Neural crest cell (in vitro differentiated cells): Measurements from ENCODE around the gene PCDHB5. TPM values are rescaled to one million over a fixed set of nuclear protein-coding genes. Genes with fewer than 3 reads are reported as not detected.
"Not testable (repeated sequence)": the region's sequence is repeated elsewhere in the genome, so short reads cannot be mapped to it uniquely, and the experiment has no call there.

Source experiments
- DNase-seq: peaks from one replicate; pipeline ENCODE4 v3.0.0; 2021; ENCODE audit warnings: low read depth, mixed read lengths, low spot score
- H3K27ac Mint-ChIP-seq: one replicate; pipeline ENCODE4 v1.8.0; 2021; ENCODE audit warnings: mild to moderate bottlenecking, mixed read lengths; ENCODE audit not compliant: unreplicated experiment
- H3K27me3 Mint-ChIP-seq: 2 replicates; pipeline ENCODE4 v1.8.0; 2021; ENCODE audit warnings: low read depth, mild to moderate bottlenecking, mixed read lengths
- H3K36me3 Mint-ChIP-seq: 2 replicates; pipeline ENCODE4 v1.8.0; 2021; ENCODE audit warnings: low read depth, mild to moderate bottlenecking, mixed read lengths
- H3K4me1 Mint-ChIP-seq: 2 replicates; pipeline ENCODE4 v1.8.0; 2021; ENCODE audit warnings: mixed read lengths
- H3K4me3 Mint-ChIP-seq: one replicate; pipeline ENCODE4 v1.8.0; 2021; ENCODE audit warnings: mild to moderate bottlenecking, mixed read lengths
- H3K9me3 Mint-ChIP-seq: 2 replicates; pipeline ENCODE4 v1.8.0; 2021; ENCODE audit warnings: mixed read lengths
- total RNA-seq: library from RNA; stranded (reverse); gene quantifications from 2 replicates; pipeline ENCODE4 v1.2.1, GENCODE V29; 2021
- TF ChIP-seq, protein P1 (sequence below): fragments of 200-600 bp; sonication (generic); conservative IDR thresholded peaks from 2 replicates; pipeline ENCODE4 v1.5.0; 2021; ENCODE audit warnings: antibody characterized with exemption, mild to moderate bottlenecking

Gene PCDHB5
- total RNA-seq, 1 donor from 2014 or later = 3.3 TPM

DNA sequence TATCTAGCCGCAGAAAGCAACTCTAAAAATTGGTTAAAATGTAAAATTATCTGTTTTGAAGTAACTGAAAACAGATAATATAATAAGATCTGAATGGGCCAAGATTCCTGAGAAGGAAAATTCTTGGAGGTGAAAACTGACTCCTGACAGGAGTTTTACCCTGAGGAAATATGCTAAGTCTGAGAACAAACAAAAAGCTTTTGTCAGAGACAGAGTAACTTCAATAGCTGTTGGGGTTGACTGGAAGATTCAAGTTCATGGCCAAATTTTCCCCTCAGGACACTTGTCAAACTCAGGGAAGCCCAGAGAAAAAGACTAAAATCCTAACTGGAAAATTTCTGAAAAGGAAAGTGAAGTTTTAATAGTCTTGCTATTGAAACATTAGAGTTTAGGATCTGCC, 7.7 kb upstream of the PCDHB5 start:
- Mint-ChIP-seq H3K4me3 (no peak overlapping the region), H3K27ac (no peak overlapping the region), H3K4me1 (peaks cover 5% of the 10 kb centered on the region), H3K9me3 (peaks cover 17% of the 10 kb centered on the region), H3K27me3 (no peaks in the 10 kb centered on the region), H3K36me3 (peaks cover 37% of the 10 kb centered on the region)
- no peak for DNase-seq
- TF ChIP-seq, protein P1, sequence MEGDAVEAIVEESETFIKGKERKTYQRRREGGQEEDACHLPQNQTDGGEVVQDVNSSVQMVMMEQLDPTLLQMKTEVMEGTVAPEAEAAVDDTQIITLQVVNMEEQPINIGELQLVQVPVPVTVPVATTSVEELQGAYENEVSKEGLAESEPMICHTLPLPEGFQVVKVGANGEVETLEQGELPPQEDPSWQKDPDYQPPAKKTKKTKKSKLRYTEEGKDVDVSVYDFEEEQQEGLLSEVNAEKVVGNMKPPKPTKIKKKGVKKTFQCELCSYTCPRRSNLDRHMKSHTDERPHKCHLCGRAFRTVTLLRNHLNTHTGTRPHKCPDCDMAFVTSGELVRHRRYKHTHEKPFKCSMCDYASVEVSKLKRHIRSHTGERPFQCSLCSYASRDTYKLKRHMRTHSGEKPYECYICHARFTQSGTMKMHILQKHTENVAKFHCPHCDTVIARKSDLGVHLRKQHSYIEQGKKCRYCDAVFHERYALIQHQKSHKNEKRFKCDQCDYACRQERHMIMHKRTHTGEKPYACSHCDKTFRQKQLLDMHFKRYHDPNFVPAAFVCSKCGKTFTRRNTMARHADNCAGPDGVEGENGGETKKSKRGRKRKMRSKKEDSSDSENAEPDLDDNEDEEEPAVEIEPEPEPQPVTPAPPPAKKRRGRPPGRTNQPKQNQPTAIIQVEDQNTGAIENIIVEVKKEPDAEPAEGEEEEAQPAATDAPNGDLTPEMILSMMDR = no peak

DNA sequence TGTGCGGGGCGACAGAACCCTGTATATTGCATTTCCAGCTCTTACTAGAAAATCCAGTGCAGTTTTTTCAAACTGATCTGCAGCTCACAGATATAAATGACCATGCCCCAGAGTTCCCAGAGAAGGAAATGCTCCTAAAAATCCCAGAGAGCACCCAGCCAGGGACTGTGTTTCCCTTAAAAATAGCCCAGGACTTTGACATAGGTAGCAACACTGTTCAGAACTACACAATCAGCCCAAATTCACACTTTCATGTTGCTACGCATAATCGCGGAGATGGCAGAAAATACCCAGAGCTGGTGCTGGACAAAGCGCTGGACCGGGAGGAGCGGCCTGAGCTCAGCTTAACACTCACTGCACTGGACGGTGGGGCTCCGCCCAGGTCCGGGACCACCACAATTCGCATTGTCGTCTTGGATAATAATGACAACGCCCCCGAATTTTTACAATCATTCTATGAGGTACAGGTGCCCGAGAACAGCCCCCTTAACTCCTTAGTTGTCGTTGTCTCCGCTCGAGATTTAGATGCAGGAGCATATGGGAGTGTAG, 786 bp downstream of the PCDHB5 start:
- no peak for DNase-seq
- peaks cover 52% of the 10 kb centered on the region for H3K36me3 Mint-ChIP-seq
- peak overlapping the region; percentile 84 for H3K4me3 Mint-ChIP-seq
- peaks cover 29% of the 10 kb centered on the region for H3K9me3 Mint-ChIP-seq
- TF ChIP-seq, protein P1 = no peak
- H3K27me3 Mint-ChIP-seq = no peaks in the 10 kb centered on the region
- no peak overlapping the region for H3K27ac Mint-ChIP-seq
- no peaks in the 10 kb centered on the region for H3K4me1 Mint-ChIP-seq

DNA sequence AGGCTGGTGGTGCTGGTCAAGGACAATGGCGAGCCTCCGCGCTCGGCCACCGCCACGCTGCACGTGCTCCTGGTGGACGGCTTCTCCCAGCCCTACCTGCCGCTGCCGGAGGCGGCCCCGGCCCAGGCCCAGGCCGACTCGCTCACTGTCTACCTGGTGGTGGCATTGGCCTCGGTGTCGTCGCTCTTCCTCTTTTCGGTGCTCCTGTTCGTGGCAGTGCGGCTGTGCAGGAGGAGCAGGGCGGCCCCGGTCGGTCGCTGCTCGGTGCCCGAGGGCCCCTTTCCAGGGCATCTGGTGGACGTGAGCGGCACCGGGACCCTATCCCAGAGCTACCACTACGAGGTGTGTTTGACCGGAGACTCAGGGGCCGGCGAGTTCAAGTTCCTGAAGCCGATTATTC, 2.3 kb downstream of the PCDHB5 start:
- H3K9me3 Mint-ChIP-seq = peaks cover 25% of the 10 kb centered on the region
- not testable (repeated sequence) for DNase-seq, H3K4me3 Mint-ChIP-seq, H3K27me3 Mint-ChIP-seq, H3K4me1 Mint-ChIP-seq, H3K27ac Mint-ChIP-seq
- H3K36me3 Mint-ChIP-seq = peaks cover 48% of the 10 kb centered on the region

DNA sequence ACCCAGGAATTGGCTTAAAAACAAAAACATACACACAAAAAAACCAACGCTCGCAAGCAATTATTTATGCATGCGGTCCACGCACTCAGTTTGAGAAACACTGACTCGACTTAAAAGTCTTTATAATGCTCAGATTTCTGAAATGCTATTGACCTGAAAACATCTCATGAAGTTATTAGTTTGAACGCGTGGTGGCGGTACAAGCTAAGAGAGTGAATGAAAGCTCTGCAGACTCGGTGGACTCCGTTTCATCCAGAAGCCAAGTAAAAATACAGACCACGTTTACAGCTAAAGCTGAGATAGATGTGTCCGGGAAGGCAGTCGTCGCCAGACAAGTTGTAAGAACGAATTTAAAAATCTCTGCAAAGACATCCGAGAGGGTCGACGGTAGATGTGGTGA, 14.8 kb downstream of the PCDHB5 start, which contains the start of gene PCDHB6:
Gene PCDHB6 (plus strand): TSS at position 246 of the 400 bp plus-strand sequence. CDS start 201 bp downstream, outside the sequence.
- no peaks in the 10 kb centered on the region for H3K4me1 Mint-ChIP-seq

DNA sequence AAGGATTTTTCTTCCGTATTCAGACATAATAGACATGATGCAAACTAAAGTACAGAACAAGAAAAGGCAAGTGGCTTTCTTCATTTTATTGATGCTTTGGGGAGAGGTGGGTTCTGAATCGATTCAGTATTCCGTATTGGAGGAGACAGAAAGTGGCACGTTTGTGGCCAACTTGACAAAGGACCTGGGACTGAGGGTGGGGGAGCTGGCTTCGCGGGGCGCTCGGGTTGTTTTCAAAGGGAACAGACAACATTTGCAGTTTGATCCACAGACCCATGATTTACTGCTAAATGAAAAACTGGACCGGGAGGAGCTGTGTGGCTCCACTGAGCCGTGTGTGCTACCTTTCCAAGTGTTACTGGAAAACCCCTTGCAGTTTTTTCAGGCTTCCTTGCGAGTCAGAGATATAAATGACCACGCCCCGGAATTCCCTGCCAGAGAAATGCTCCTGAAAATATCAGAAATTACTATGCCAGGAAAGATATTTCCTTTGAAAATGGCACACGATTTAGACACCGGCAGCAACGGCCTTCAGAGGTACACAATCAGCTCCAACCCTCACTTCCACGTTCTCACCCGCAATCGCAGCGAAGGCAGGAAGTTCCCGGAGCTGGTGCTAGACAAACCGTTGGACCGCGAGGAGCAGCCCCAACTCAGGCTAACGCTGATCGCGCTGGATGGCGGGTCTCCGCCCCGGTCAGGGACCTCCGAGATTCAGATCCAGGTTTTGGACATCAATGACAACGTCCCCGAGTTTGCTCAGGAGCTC, 15.4 kb downstream of the PCDHB5 start:
- no peaks in the 10 kb centered on the region for H3K4me1 Mint-ChIP-seq
- DNase-seq = no peak
- peaks cover 36% of the 10 kb centered on the region for H3K36me3 Mint-ChIP-seq
- no peak overlapping the region for H3K27ac Mint-ChIP-seq
- H3K9me3 Mint-ChIP-seq = peaks cover 18% of the 10 kb centered on the region
- H3K27me3 Mint-ChIP-seq = no peaks in the 10 kb centered on the region
- TF ChIP-seq, protein P1 = no peak
- no peak overlapping the region for H3K4me3 Mint-ChIP-seq

More for the DNA sequence above, 14.8 kb downstream of the PCDHB5 start, which contains the start of gene PCDHB6:
- H3K36me3 Mint-ChIP-seq = peaks cover 34% of the 10 kb centered on the region
- DNase-seq = no peak
- peaks cover 18% of the 10 kb centered on the region for H3K9me3 Mint-ChIP-seq
- H3K4me3 Mint-ChIP-seq = no peak within 1 kb of the TSS
- H3K27ac Mint-ChIP-seq = no peak within 1 kb of the TSS
- H3K27me3 Mint-ChIP-seq = no peaks in the 10 kb centered on the region
- TF ChIP-seq, protein P1 = no peak

DNA sequence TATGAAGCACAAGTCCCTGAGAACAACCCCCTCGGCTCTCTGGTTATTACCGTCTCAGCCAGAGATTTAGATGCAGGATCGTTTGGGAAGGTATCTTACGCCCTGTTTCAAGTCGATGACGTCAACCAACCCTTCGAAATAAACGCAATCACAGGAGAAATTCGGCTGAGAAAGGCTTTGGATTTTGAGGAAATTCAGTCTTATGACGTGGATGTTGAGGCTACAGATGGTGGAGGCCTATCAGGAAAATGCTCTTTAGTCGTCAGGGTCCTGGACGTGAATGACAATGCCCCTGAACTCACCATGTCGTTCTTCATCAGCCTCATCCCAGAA, 16.0 kb downstream of the PCDHB5 start:
- no peak for DNase-seq
- no peaks in the 10 kb centered on the region for H3K27me3 Mint-ChIP-seq
- no peaks in the 10 kb centered on the region for H3K4me1 Mint-ChIP-seq
- H3K9me3 Mint-ChIP-seq = peaks cover 19% of the 10 kb centered on the region
- H3K27ac Mint-ChIP-seq = no peak overlapping the region
- peaks cover 37% of the 10 kb centered on the region for H3K36me3 Mint-ChIP-seq
- H3K4me3 Mint-ChIP-seq = no peak overlapping the region
- TF ChIP-seq, protein P1 = no peak

DNA sequence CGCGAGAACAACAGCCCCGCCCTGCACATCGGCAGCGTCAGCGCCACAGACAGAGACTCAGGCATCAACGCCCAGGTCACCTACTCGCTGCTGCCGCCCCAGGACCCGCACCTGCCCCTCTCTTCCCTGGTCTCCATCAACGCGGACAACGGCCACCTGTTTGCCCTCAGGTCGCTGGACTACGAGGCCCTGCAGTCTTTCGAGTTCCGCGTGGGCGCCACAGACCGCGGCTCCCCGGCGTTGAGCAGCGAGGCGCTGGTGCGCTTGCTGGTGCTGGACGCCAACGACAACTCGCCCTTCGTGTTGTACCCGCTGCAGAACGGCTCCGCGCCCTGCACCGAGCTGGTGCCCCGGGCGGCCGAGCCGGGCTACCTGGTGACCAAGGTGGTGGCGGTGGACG, 16.6 kb downstream of the PCDHB5 start:
- Mint-ChIP-seq H3K36me3 (peaks cover 44% of the 10 kb centered on the region), H3K9me3 (peaks cover 24% of the 10 kb centered on the region)
- not testable (repeated sequence) for H3K27me3 Mint-ChIP-seq, H3K4me3 Mint-ChIP-seq, H3K27ac Mint-ChIP-seq, H3K4me1 Mint-ChIP-seq, DNase-seq

DNA sequence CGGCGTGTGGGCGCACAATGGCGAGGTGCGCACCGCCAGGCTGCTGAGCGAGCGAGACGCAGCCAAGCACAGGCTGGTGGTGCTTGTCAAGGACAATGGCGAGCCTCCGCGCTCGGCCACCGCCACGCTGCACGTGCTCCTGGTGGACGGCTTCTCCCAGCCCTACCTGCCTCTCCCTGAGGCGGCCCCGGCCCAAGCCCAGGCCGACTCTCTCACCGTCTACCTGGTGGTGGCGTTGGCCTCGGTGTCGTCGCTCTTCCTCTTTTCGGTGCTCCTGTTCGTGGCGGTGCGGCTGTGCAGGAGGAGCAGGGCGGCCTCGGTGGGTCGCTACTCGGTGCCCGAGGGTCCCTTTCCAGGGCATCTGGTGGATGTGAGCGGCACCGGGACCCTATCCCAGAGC, 17.1 kb downstream of the PCDHB5 start:
- Mint-ChIP-seq H3K36me3 (peaks cover 49% of the 10 kb centered on the region), H3K9me3 (peaks cover 25% of the 10 kb centered on the region)
- not testable (repeated sequence) for H3K27ac Mint-ChIP-seq, H3K27me3 Mint-ChIP-seq, H3K4me3 Mint-ChIP-seq, DNase-seq, H3K4me1 Mint-ChIP-seq
